Cerebellar nuclear complex (tissue), 1 donor: ENCODE results near the gene TEX2.
A peak's percentile ranks its signal among the peaks of the same experiment; 100 is the strongest.

Experiments used
- DNase-seq, 2 experiments: peaks; one replicate each; lab custom pipeline; 2025; lab: John Stamatoyannopoulos, UW

TEX2 gene, protein sequence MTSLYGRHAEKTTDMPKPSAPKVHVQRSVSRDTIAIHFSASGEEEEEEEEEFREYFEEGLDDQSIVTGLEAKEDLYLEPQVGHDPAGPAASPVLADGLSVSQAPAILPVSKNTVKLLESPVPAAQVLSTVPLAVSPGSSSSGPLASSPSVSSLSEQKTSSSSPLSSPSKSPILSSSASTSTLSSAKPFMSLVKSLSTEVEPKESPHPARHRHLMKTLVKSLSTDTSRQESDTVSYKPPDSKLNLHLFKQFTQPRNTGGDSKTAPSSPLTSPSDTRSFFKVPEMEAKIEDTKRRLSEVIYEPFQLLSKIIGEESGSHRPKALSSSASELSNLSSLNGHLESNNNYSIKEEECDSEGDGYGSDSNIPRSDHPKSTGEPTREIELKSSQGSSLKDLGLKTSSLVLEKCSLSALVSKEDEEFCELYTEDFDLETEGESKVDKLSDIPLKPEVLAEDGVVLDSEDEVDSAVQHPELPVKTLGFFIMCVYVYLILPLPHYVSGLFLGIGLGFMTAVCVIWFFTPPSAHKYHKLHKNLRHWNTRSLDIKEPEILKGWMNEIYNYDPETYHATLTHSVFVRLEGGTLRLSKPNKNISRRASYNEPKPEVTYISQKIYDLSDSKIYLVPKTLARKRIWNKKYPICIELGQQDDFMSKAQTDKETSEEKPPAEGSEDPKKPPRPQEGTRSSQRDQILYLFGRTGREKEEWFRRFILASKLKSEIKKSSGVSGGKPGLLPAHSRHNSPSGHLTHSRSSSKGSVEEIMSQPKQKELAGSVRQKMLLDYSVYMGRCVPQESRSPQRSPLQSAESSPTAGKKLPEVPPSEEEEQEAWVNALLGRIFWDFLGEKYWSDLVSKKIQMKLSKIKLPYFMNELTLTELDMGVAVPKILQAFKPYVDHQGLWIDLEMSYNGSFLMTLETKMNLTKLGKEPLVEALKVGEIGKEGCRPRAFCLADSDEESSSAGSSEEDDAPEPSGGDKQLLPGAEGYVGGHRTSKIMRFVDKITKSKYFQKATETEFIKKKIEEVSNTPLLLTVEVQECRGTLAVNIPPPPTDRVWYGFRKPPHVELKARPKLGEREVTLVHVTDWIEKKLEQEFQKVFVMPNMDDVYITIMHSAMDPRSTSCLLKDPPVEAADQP

DNA sequence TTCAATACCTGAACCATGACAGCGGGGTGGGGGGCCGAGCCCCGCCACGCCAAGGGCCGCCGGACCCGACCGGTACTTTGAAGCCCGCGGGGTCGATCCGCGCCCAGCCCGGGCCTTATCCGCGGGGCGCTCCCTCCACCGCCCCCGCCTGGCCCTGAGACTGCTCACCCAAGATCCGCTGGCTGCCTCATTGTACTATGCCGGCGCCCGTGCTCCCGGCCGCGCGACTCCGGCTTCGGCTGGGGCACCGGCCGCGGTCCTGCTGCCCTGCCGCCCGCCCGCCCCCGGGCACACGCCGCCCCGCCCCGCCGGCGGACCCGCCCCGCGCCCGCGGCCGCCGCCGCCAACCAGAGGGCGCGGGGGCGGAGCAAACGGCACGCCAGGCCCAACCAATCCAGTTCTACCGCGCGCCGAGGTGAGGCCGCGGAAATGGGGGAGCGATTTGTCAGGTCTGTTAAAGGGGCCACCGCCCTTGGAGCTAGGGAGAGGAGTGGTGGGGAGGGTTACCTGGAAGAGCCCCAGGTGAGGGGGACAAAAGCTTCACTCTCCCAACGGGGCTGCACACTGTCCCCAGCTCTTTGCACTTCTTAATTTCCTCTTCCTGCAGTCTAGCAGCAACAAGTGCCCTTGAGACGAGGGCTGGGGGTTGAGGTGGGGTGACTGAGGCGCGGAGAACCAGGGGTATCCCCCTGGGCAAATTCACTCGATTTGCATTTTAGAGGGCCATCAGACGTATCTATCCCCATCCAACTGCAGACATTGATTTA, at the start of gene TEX2:
Gene TEX2 (minus strand): TSS at position 261 of the 767 bp plus-strand sequence. CDS start 49,043 bp downstream, outside the sequence.
- peak in 1 of 2 experiments; percentile 48 for DNase-seq

DNA sequence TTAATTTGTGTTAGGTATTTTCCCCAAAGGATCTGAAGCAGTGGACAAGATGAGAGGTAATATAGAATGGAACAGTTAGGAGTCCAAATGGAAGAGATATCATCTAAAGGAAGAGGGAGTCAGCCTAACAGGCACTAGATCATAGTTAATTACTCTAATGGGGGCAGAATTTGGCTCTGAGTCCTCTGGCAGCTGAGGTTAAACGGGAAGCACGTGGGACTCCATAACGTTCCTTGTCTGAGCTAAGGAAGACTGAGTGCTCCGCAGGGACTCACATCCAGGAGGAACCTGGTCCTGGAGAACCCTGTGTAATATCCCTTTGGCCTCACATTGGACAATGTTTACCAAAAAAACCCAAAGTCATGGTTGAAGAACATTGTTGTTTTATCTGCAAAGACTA, 46.6 kb upstream of the TEX2 start:
- no peak for DNase-seq

DNA sequence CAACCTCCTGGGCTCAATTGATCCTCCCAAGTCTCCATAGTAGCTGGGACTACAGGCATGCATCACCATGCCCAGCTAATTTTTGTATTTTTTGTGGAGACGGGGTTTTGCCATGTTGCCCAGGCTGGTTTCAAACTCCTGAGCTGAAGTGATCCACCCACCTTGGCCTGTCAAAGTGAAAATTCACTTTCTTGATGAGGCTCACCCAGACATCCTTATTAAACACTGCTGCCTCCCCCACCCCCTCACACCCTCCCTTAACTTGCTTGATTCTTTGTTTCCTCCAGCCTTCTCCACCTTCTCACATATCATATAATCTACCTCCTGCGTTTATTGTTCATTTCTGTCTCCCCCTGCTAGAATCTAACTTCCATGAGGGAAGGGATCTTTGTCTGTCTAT, 46.0 kb upstream of the TEX2 start:
- DNase-seq = no peak

DNA sequence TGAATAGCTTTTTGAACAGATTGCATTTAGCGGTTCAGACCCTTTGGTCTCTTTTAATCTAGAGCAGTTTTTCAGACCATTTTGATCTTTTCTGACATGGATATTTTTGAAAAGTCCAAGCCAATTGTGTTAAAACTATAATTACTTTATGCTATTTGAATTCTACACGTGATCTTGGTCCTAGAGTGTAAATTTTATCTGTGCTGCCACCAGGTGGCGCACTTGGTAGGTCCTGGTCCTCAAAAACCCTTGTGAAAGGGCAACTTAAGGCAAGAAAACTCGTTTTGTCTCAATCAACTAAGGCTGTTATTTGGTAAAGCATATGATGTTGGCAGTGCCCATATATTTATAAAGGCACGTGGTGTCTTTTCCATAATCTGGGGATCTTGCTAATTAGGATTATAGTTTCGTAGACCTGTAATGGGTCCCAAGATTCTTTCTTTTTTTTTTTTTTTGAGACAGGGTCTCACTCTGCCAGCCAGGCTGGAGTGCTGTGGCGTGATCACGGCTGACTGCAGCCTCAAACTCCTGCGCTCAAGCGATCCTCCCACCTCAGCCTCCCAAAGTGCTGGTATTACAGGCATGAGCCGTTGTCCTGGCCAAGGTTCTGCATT, 43.9 kb upstream of the TEX2 start:
- peak in 1 of 2 experiments; percentile 10 for DNase-seq

DNA sequence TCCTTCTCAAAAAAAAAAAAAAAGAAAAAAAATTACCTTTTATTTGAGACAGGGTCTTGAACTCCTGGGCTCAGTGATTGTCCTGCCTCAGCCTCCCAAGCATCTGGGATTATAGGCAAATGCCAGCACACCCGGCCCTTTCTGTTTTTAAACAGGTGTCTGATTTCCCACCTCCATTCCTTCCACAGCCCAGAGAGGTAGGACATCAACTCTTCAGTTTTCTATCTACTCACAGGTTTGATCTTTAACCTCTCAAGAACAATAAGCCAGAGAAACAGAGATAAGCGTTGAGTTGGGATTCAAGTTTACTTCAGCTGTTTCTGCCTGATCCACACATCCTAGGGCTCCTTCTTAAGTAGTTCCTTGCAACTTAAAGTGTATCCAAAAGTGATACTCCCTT, 41.5 kb upstream of the TEX2 start:
- no peak for DNase-seq

DNA sequence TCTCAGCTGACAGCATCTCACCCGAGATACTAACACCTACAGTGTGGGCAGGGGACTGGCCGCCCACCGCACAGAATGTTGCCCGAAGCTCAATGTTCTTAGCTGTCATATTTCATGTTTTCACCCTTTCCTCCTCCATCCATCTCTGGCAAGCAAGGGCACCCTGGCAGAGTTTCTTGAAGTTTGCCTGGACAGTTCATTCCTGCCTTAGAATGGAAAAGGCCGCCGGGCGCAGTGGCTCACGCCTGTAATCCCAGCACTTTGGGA, 37.6 kb upstream of the TEX2 start:
- no peak for DNase-seq

DNA sequence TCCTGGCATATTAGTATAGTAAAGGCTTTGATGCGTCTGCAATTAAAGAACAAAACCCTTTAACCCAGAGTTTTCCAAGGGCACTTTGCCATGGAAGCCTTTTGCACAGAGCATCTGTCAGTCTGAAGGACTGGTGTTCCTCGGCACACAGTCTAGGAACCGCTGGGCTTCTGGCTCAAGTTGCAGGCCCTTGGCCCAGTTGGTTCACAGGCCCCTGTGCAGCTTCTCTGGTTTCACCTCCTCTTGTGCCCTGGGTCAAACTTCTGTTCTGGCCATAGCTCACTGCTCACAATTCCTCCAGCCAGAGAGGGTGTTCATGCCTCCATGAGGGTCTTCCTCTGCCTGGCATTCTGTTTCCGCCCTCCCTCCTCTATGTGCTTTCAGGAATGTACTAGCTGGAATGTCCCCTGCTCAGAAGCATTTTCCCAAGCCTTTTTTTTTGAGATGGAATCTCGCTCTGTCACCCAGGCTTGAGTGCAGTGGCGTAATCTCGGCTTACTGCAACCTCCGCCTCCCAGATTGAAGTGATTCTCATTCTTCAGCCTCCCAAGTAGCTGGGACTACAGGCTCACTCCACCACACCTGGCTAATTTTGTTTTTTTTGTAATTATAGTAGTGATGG, 34.5 kb upstream of the TEX2 start:
- no peak for DNase-seq

DNA sequence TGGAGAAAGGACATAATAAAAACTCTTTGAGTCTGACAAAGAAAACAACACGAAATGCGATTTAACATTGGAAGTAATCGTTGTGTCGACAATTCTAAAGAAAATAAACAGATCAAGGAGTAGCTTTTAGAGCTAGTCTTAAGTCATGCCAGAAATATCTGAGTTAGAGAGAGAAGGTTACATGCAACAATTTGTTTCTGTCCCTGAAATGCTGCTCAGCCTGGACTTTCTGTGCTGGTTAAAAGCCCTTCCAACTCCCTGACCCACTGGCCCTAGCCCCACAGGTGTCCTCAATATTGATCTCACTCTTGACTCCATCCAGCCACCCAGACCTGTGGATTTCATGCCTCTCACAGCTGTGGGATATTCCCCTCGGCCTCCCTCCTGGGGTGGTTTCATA, 33.2 kb upstream of the TEX2 start:
- DNase-seq = no peak

DNA sequence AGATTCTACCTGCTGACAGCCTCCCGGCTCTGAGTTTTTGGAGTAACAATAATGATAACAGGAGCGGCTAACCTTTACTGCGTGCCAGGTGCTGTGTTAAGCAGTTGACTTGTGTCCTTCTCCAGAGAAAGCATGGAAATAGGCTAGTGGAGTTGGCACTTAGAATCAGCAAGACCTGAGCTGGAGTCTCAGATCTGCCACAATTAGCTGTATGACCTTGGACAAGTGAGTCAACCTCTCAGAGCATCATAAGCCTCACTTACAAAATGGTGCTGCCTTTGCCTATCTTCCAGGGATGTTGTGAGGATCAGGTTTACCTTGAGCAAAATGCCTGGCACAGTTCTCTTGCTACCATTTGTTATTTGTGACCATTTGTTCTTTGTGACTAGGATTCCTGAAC, 32.1 kb upstream of the TEX2 start:
- DNase-seq = no peak

DNA sequence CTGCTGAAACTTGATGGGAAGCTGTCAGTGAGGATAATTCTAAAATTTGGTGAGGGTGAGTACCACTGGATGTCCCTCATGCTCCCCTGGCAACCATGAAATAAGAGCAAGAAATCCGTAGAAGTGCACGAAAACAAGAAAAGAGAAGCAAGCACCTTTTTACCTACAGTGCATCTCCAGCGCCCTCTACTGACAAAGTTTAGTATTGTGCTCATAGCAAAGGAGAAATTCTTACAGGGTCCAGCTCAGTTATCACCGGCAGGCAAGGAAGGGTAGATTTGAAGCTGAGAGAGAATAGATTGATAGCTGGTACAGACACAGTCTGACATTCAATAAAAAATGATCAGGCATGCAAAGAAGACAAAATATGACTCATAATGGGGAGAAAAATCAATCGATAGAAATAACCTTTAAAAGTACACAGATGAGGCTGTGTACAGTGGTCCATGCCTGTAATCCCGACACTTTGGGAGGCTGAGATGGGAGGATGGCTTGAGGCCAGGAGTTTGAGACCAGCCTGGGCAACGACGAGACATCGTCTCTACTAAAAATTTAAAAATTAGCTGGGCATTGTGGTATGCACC, 28.3 kb upstream of the TEX2 start:
- no peak for DNase-seq

DNA sequence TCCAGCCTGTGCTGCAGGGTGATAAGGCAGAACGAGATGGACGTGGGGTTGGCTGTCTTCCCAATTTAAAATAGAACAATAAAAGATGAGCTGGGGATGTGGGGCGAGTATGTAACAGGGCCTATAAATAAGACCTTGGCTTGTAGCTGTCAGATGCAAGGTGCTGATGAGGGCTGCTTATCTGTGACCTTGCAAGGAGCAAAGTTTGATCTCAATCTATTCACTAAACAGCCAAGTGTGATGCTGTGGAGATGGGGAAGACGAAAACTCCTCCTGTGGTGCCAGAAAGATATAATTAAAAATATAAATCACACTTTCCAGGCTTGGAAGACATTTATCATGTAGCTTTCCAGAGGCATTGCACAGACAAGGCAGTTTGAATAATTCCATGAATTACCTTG, 26.7 kb upstream of the TEX2 start:
- DNase-seq = no peak

DNA sequence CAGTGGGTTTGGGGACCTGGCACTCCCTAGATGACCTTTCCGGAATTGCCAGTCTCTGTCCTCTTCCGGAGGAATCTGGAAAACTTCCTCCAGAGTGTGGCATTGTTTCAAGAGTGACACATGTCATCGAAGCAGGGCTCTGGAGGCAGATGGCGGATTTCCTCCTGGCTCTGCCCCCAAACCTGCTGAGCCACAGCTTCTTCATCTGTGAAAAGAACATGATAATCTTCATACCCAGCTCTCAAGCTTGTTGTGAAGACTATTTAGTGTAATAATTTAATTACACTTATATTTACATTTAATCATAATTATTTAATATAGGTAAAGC, 19.7 kb upstream of the TEX2 start:
- peak in 1 of 2 experiments; percentile 10 for DNase-seq

DNA sequence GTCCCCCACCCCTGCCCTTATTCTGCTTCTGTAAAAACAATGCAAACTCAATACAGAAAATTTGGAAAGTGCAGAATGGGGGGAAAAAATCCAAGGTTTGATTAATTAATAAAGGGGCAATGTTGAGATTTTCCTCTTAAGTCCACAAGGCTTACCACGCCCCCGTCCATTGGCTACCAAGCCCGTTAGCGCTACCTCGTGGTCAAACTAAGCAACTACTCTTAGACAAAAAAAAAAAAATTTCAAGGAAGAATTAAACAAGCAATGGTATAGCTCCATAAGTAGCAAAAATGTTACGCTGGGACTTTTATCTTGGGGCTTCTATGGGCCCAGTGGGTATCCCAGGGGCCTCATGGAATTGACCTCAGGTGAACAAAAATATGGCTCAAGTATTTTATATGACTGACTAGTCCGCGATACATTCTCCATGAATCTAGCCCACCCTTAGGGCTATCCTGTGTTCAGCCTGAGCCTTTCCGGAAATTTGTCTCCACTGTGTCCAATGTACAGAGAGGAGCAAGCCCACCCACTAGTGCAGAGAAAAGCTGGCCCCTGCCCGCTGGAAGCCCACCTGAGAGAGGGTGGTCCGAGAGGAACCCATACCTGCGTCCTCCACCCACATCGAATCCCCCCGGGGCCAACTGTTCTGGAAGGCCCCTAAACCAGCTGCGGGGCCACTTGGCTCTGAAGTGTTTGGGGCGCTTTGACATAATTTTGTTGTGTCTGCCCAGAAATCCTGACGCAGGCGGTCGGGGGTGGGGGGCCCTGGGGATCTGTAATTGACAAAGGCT, 19.1 kb upstream of the TEX2 start:
- peak in 1 of 2 experiments; percentile 29 for DNase-seq

DNA sequence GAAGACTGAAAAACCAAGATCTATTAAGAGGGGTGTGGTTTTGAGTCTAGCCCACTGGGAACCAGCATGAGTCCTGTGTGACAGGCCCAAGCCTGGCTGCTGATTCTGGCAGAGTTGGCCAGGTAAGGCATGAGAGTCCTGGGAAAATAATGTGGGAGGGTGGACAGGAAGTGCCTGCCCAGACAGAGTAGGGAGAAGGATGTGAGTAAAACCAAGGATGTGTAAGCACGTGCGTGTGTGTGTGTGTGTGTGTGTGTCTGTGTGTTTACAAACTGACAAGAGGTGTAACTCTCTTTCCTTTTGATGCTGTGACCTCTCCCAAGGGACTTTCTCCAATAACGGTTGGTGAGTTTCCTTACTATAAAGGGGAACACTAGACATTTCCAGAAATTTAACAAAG, 15.6 kb upstream of the TEX2 start:
- DNase-seq = no peak

DNA sequence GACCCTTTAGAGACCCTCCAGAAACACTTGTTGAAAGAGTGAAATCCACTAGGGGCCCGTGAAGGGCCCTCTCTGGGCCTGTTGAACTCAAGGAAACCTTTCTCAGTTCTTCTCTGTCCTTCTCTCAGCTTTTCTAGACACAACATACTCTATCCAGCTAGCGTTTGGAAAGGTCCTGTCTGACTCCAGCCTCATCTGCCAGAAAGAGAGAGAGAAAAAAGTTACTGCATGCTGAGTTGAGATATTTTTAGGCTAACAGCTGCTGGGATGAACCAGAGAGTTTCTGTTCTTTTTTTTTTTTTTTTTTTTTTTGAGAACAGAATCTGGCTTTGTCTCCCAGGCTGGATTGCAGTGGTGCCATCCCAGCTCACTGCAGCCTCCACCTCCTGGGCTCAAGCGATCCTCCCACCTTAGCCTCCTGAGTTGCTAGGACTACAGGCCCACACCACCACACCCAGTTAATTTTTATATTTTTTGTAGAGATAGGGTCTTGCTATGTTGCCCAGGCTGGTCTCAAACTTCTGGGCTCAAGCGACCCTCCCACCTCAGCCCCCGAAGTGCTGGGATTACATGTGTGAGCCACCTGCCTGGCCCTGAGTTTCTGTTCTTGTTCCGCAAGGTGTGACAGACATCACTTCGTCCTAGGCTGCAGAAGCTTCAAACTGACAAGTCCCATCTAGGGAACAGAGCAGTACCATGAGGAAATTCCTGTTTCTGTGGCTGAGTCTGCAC, 14.9 kb upstream of the TEX2 start:
- DNase-seq = no peak

DNA sequence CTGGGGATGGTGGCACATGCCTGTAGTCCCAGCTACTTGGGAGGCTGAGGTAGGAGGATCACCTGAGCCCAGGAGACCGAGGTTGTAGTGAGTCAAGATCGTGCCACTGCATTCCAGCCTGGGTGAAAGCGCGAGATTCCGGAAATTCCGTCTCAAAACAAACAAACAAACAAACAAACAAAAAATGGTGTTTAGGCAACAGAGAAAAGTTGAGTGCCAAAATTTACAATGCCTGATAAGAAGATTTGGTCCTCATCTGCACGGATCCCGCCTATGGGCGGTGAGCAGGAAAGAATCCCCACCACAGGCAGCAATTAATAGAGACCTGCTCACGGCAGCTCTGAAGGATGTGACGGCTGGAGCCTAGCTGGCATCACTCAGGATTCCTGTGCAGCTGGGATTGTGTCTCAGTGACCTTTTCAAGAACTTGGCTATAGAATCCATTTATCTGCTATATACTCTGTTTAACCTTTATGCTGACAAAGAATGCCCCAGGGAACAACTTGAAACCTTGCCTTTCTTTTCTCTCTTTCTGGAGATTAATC, 14.0 kb upstream of the TEX2 start:
- DNase-seq = no peak

DNA sequence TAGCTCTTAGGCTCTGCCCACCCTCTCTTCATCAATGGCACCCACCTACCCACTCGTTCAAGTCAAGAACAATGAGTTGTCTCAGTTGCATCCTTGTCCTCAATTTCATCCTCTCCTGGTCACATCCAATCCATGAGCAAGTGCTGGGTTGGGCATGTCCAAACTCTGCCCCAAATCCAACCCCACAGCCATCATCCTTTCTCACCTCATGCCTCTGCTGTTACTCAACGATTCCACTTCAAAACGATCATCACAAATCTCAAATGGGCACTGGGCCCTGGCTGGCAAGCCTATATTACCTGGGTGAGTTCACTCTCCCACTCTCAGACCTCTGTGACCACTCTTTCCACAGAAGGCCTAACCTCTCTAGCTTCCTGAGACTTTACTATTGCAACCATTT, 12.0 kb upstream of the TEX2 start:
- no peak for DNase-seq

DNA sequence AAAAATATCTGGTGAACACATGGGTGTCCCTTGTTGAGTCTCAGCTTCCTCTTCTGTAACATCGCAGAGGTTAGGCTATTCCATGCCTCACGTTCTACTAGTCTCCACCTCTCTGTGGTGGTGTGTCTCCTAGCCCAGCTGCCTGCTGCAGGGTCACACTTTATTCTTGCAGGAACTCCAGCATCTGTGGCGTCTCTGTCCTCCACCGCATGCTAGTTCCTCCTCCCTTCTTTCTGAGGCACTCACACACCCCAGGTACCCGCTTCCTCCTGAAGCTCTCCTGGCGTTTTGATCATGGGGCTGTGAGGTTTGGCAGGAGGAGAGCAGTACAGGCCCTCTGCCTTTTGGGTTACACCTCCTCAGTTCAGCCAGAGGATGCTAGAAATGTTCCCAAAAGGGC, 9.9 kb upstream of the TEX2 start:
- DNase-seq = no peak

DNA sequence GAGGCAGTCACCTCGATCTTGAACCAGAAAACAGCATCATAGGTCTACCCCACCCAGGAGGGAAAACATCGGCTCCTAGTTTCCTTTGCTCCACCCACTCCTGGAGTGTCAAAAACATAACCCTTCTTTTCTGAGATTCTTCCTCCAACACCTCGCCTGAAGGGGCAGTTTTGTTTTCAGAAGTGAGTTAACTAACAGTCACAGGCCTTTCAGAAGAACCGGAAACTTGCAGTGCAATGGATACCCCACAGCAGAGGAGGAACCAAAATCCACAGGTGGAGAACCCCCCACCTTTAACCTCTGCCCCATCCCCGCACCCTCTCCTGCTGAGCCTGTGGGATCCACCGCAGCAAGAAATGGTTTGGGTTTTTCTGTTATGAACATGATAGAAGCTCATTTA, 7.8 kb upstream of the TEX2 start:
- DNase-seq = no peak
